Nucleus accumbens (tissue), 56 donors: ENCODE data around the gene SUGP2.
"Not testable (repeated sequence)": the region's sequence is repeated elsewhere in the genome, so short reads cannot be mapped to it uniquely, and the experiment has no call there.

Experiments used
- DNase-seq, 56 donors: peaks; one replicate each; lab custom pipeline; 2025; lab: John Stamatoyannopoulos, UW

SUGP2 gene

DNA sequence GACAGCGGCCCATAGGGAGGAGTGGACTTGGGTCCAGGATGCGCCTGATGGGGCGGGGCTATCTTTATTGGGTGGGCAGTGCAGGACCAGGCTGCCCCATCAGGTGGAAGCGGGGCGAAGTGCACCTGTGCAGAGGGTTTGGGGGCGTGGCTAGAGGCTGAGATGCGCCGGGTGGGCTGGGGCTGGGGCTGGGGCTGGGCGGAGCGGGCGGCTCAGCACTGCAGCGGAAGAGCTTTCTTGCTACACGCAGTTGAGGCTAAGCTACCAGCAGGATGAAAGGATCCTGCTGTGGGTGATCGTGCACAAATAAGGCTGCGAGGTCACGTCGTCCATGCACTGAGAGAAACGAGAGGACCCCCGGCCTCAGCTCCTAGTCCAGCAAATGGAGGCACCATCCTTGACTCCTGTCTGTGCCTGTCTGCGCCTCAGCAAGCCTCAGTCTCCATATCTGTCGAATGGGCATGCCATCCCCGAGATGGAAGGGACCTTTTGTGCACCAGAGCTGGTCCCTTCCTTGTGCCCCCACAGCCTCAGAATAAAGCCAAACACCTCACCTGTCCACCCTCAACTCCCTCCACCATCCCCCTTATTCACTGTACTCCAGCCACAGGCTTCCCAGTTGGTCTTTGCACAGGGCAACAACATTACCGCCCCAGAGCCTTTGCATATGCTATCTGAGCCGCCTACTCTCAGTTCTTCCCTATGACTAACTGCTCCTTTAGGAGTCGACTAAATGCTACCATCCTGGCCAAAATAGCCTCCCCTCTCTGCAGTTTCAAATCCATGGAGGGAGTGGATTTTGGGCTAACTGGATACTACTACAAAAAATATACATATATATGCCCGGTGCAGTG, 71.3 kb downstream of the SUGP2 start:
- peak in 1 of 56 donors; percentile 23 for DNase-seq

DNA sequence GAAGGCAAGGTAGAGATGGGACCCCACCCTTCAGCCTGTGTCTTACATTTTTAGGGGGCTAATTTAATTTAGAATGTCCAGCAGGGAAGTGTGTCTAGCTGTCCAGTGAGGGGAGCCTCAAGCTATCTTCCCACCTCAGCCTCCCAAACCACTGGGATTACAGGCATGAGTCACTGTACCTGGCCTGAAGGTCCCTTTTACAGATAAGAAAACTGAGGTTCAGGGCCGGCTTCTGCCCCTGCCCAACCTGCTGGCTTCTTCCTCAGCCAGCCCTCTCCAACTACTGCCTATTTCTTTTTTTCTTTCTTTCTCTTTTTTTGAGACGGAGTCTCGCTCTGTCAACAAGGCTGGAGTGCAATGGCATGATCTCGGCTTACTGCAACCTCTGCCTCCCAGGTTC, 72.9 kb downstream of the SUGP2 start:
- no peak for DNase-seq

DNA sequence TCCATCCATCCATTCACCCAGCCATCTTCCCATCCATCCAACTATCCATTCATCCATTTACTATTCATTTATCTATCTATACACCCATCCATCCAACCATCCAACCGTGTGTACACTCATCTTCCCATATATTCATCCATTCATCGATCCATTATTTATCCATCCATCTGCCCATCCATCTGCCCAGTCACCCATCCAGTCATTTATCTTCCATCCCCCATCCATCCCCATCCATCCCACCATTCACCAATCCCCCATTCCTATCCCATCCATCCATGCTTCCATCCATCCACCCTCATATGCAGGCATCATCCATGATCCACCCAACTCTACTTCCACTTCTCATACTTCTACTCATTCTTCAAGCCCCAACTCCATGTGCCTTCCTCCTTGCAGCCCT, 78.3 kb downstream of the SUGP2 start:
- no peak for DNase-seq

DNA sequence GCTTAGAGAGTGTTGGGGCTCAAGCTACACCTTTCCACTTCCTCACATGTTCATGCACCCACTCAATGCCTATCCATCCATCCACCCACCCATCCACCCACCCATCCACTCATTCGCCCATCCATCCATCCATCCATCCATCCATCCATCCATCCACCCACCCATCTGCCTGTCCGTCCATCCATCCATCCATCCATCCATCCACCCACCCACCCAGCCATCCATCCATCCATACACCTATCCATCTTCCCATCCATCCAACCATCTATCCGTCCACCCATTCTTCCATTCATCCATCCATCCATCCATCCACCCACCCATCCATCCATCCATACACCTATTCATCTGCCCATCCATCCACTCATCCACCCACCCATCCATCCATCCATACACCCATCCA, 79.2 kb downstream of the SUGP2 start:
- DNase-seq, result no peak

DNA sequence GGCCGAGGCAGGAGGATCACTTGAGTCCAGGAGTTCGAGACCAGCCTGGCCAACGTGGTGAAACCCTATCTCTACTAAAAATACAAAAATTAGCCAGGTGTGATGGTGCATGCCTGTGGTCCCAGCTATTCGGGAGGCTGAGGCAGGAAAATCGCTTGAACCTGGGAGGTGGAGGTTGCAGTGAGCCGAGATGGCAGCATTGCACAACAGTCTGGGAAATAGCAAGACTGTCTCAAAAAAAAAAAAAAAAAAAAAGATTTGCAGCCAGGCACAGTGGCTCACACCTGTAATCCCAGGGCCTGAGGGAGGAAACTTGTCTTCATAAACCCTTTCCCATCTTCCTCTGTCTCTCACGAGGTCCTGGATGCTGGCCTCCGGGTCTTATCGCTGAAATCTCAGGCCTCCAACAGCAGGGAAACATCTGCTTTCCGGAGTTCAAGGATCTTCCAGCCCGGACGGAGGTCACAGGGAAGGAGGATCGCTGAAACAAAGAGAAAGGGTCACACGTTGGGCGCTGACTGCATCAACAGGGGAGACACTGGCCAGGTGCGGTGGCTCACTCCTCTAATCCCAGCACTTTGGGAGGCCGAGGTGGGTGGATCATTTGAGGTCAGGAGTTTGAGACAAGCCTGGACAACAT, 80.8 kb downstream of the SUGP2 start:
- DNase-seq, result not testable (repeated sequence)

DNA sequence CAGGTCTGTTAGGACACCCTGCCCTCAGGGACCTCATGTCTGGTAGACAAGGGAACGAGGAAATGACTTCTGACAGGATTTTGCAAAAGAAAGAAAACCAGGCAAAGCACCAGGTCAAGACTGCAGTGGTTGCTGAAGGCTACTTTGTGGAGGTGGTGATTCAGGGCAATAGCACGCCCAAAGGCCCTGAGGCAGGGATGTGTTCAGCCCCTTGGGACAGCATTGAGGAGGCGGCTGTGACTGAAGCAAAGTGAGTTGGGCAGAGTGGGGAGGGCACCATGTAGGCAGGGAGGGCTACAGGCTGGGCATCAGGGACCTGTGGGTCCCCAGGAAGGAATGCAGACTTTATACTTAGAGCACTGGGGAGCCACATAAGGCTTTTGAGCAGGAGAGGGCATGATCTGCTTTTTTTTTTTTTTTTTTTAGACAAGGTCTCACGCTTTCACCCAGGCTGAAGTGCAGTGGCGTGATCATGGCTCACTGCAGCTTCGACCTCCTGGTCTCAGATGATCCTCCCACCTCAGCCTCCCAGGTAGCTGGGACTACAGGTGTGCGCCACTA, 81.5 kb downstream of the SUGP2 start:
- DNase-seq, result no peak

DNA sequence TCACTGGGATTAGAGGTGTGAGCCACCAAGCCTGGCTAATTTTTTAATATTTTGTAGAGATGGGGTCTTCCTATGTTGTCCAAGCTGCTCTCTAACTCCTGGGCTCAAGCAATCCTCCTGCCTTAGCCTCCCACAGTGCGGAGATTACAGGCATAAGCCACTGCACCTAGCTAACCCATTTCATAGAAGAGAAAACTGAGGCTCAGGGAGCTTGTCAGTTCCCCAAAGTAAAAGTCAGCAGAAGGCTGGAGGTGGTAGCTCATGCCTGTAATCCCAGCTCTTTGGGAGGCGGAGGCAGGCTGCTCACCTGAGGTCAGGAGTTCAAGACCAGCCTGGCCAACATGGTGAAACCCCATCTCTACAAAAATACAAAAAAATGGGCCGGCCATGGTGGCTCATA, 83.5 kb downstream of the SUGP2 start:
- no peak for DNase-seq

DNA sequence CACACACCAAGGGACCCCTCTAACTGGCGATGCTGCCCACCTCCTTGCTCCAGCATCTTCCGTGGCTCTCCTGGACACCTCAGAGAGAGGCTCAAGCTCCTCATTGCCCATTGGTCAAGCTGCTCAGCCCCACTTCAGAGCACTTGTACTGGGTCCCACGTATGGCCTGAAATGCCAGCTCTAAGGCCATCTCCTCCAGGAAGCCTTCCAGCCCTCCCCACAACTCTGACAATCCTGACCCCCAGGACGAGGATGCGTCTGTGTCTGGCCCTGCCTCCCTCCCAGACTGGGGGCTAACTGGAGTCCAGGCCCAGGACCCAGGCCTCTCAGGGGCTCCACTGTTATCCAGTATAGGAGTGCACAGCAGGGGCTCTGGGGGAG, 84.4 kb downstream of the SUGP2 start:
- DNase-seq, result no peak

DNA sequence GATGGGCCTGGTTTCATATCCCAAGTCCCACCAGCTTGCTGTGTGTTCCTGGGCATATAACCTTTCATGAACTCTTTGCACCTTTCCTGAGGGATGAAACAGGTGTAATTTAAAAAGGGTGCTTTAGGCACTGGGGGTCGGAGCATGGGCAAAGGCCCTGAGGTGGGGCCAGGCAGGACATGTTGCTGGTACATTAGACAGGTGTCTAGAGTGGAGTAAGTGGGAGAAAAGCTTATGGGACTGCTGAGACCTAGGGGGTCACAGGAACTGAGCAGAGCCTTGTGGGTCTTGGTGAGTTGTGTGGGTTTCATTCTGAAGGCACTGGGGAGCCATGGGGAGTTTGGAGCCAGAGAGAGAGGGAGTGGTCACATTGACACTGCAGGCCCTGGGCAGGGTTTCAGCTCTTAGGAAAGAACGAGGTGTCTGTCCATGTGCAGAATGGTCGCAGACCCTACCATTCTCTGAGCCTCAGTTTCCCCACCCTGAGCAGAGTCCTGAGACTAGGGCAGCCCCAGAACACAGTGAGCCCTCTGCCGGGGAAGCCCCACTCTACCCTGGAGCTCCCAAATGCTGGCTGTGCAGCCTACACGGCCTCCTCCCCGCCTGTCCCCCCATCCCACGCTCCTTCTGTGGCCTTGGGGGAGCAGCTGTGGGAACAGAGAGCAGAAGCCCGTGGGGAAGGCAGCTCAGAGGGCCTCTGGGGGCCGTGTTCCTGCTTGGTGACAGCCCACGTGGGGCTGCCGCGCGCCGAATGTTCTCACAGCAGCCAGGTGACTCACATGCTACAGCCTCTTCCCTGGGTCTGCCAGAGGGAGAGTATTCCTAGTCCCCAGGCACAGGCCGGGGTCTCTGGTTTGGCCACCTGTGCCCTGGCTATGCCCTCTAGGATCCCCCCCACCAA, 85.0 kb downstream of the SUGP2 start:
- DNase-seq, result peak in 11 of 56 donors; percentile 3 to 38 (median 16)

DNA sequence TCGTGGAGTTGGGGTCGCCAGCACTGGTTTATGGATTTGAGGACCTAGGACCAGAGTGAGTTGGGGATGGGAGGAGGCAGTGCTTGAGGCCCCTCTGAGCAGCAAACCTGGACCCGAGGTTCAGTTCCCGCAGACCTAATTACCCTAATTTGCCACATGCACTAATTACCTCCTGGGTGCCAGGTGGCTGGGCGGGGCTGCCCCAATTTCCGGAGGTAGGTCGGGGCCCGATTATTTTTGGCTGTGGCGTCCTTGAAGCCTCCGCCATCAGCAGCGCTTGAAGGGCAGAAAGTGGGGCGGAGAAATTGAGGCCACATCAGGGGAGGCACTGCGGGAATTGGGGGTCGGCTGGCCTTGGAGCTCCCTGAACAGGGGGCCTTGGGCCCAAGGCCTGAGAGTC, 86.4 kb downstream of the SUGP2 start:
- no peak for DNase-seq

DNA sequence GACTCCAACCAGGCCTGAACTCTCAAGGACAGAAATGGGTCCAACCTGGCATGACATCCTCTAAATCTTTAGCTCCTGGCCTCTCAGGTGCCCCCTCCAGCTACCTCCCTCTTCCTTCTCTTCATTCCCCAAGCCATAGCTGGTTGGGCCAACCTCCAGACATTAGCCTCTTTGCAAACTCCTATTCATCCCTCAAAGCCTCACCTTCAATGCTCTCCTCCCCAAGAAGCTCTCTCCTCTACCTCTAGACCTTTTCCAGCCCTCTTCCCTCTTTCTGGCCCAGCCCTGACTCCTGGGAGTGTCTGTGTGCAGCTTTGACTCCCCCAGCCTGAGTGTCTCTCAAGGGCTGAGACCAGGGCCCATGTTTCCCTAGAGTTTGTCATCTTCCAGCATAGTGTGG, 87.0 kb downstream of the SUGP2 start:
- no peak for DNase-seq

DNA sequence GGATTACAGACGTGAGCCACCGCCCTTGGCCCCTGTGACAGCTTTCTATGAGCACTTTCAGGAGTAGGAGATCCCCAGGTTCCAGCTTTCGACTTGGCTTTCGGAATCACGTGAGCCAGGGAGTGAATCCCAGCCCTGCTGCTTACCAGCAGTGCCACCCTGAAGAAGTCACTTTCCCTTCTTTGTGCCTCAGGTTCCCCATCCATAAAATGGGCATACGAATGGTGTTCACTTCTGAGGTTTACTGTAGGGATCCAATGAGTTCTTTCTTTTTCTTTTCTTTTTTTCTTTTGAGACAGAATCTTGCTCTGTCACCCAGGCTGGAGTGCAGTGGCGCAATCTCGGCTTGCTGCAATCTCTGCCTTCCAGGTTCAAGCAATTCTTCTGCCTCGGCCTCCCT, 88.0 kb downstream of the SUGP2 start:
- DNase-seq, result no peak

DNA sequence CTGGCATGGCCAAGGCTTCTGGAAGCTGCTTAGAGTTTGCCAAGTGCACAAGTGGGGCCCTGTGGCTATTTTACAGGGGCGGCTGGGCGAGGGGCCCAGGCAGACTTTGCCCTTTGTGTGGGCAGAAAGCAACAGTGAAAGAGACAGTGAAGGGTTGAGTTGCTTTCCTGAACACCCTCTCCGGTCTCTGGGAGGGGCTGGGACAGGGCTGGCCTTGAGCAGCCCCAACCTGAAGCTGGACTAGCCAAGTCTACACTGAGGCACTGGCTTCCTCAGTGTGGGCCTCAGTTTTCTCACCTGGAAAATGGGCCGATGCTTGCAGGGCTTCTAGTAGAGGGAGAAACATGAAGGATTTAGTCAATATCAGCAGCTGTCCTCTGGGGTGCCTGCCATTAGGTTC, 89.9 kb downstream of the SUGP2 start:
- peak in 3 of 56 donors; percentile 12 to 31 (median 20) for DNase-seq

DNA sequence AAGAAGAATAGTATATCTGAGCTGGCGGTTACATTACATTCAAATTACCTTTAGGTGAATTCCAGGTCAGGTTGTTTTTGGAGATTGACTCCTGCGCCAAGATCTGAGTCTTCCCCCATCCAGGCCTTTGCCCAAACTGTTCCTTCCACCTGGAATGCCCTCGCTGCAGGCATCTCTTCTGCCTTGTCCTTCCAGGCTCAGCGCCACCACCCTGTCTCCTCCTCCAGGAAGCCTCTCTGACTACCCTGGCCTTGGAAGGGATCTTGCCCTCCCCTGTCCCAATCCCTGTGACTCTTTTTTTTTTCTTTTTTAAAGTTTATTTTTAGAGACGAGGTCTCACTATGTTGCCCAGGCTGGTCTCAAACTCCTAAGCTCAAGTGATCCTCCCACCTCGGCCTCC, 90.6 kb downstream of the SUGP2 start:
- DNase-seq, result no peak

DNA sequence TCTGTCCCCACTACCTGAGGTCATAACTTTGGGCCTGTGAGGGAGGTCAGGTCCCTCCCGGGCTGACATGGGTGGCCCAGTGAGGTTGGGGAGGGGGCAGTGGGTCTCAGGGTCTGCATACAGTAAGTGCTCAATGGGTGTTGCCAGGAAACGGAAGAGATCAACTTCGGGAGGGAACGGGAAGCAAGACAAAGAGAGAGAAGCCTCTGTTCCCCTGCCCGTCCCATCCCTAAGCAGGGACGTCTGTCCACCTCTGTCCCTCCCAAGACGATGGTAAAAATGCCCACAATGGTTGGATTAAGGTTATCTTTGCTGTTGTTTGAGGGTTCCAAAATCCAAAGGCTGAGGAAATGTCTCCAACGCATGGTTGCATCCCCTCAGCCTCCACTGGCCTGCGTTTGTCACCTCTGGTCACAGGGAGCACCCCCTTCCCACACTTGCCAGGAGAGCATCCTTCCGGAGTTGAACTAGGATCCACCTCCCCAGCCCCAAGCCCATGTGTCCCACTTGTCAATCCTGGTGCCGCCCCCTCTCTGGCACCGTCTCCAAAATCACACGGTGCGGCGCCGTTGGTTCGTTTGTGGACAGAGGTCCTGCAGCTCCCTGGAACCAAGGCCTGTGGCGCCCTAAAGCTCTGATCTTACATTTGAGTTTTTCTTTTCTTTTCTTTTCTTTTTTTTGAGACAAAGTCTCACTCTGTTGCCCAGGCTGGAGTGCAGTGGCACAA, 91.5 kb downstream of the SUGP2 start:
- DNase-seq, result peak in 5 of 56 donors; percentile 5 to 42 (median 10)
